ENCODE results near the gene CPVL.

- TF ChIP-seq EZH2phosphoT487 (IDR thresholded peaks at IDR 0.05; ENCODE audit: low read depth) (no peak), CTCF (IDR thresholded peaks at IDR 0.05; ENCODE audit: low read depth, low read length) (no peak)
Observed at GRCh38 chr7:29140873-29141468, 5.4 kb downstream of the CPVL start.

Data from OCI-LY3 (cell line).